Right ventricle myocardium inferior (tissue), 1 donor: ENCODE results near the gene AP5B1. TPM values are rescaled to one million over a fixed set of nuclear protein-coding genes. Genes with fewer than 3 reads are reported as not detected.

Source experiments
- ATAC-seq: fragments of 200-7000 bp; cut with Tn5 transposase; one replicate; pipeline ENCODE4 v1.9.1; 2020; ENCODE audit warnings: mild to moderate bottlenecking, moderate library complexity
- DNase-seq: peaks from one replicate; pipeline ENCODE4 v3.0.0; 2021; ENCODE audit errors: missing footprints
- intact Hi-C: fragments of 100-400 bp; cut with DNase I; formaldehyde crosslinking; loops from one replicate; pipeline ENCODE4 v1.11.0; 2022
- total RNA-seq: library from RNA; stranded (reverse); fragmentation: NEBNext Ultra II Directional; extraction: Animal tissue kit (Norgen Biotek cat#: 25700); gene quantifications from one replicate; pipeline ENCODE4 v1.2.1, GENCODE V29; 2021
- donor health status: DM: no; HTN: yes; CAD: no; lungs with severe emphysema.

The AP5B1 gene
- total RNA-seq, 1 donor from 2014 or later, result 6.1 TPM

DNA sequence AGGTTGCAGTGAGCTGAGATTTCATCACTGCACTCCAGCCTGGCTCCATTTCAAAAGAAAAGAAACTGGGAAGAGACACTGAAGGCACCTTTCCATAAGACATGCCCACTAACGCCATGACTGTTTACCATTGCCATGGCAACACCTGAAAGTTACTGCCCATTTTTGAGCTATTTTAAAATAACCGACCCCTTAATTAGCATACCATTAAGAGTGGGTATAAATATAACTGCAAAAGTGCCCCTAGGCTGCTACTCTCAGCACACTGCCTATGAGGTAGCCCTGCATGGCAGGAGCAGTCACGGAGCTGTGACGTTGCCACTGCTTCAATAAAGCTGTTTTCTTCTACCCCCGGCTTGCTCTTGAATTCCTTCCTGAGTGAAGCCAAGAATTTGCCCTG is 50.3 kb downstream of the AP5B1 start:
- ATAC-seq (no peak), DNase-seq (no peak)
- intact Hi-C loops, result no loop called here

DNA sequence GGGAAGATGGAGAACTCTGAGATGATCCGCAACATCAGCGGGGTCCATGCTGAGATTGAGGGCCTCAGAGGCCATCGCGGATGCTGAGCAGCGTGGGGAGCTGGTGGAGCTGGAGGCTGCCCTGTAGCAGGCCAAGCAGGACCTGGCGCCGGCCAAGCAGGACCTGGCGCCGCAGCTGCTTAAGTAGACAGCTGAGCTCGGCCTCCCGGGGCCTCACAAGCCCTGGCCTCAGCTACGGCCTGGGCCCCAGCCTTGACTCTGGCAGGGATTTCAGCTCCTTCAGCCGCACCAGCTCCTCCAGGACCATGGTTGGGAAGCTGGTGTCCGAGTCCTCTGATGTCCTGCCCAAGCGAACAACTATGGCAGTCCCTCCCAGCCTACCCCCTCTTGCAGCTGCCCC is 52.9 kb downstream of the AP5B1 start:
- ATAC-seq, result no peak
- intact Hi-C loops, result no loop called here
- no peak for DNase-seq

DNA sequence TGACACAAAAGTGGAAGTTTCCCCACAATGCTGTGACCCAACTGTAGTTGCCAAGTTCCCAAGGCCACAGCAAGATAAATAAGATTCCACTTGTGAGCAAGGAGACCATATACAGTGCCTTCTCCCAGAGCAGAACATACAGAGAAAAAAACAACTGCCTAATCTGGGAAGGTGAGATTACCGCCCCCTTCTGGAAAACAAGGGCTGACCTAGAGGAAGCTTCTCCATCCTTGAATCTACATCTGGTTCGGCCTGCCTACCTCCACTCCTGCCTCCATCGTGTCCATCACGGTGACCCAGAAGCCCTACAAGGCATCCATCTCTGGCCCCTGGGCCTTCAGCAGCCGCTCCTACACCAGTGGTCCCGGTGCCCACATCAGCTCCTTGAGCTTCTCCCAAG is 54.1 kb downstream of the AP5B1 start:
- ATAC-seq (no peak), DNase-seq (no peak)
- intact Hi-C loops, result no loop called here

Other genes with a start within 250 kb of the AP5B1 start
- 72.3 TPM for gene LTBP3, start 222.6 kb downstream of the AP5B1 start, total RNA-seq
- gene ZNRD2, start 210.5 kb downstream of the AP5B1 start, total RNA-seq, result 23.3 TPM
- 45.1 TPM for gene FAM89B, start 208.4 kb downstream of the AP5B1 start, total RNA-seq
- 61.0 TPM for gene EHBP1L1, start 204.9 kb downstream of the AP5B1 start, total RNA-seq
- 0.43 TPM for gene KCNK7, start 185.2 kb downstream of the AP5B1 start, total RNA-seq
- gene MAP3K11, start 166.8 kb downstream of the AP5B1 start, total RNA-seq, result 40.0 TPM
- gene PCNX3, start 165.2 kb downstream of the AP5B1 start, total RNA-seq, result 12.4 TPM
- 28.2 TPM for gene SIPA1, start 142.9 kb downstream of the AP5B1 start, total RNA-seq
- gene RELA, start 118.1 kb downstream of the AP5B1 start, total RNA-seq, result 36.7 TPM
- gene KAT5, start 68.7 kb downstream of the AP5B1 start, total RNA-seq, result 44.6 TPM
- 52.3 TPM for gene RNASEH2C, start 60.2 kb downstream of the AP5B1 start, total RNA-seq
- gene OVOL1, start 6.1 kb upstream of the AP5B1 start, total RNA-seq, result not detected
- not detected for gene SNX32, start 53.0 kb upstream of the AP5B1 start, total RNA-seq
- 386 TPM for gene CFL1, start 77.2 kb upstream of the AP5B1 start, total RNA-seq
- 35.5 TPM for gene MUS81, start 79.5 kb upstream of the AP5B1 start, total RNA-seq
- gene EFEMP2, start 91.8 kb upstream of the AP5B1 start, total RNA-seq, result 83.1 TPM
- 1.1 TPM for gene CTSW, start 98.9 kb upstream of the AP5B1 start, total RNA-seq
- gene FIBP, start 107.5 kb upstream of the AP5B1 start, total RNA-seq, result 44.7 TPM
- 29.6 TPM for gene CCDC85B, start 109.7 kb upstream of the AP5B1 start, total RNA-seq
- gene FOSL1, start 119.4 kb upstream of the AP5B1 start, total RNA-seq, result 0.27 TPM
- gene C11orf68, start 138.1 kb upstream of the AP5B1 start, total RNA-seq, result 38.5 TPM
- 110 TPM for gene DRAP1, start 138.4 kb upstream of the AP5B1 start, total RNA-seq
- gene TSGA10IP, start 164.5 kb upstream of the AP5B1 start, total RNA-seq, result not detected
- gene SART1, start 180.8 kb upstream of the AP5B1 start, total RNA-seq, result 29.9 TPM
- gene EIF1AD, start 221.2 kb upstream of the AP5B1 start, total RNA-seq, result 18.0 TPM
- 248 TPM for gene BANF1, start 221.5 kb upstream of the AP5B1 start, total RNA-seq
- not detected for gene CST6, start 231.0 kb upstream of the AP5B1 start, total RNA-seq
- gene CATSPER1, start 245.5 kb upstream of the AP5B1 start, total RNA-seq, result not detected